CD4-positive, alpha-beta memory T cell (primary cell): ENCODE results near the gene TMEM158. TPM values are rescaled to one million over a fixed set of nuclear protein-coding genes. Genes with fewer than 3 reads are reported as not detected.
A peak's percentile ranks its signal among the peaks of the same experiment; 100 is the strongest.

ENCODE experiments used
- CTCF ChIA-PET: fragments of 350-600 bp; sonication (Branson Sonifier 250); formaldehyde crosslinking; loops from one replicate; lab custom pipeline; 2021; ENCODE audit warnings: inconsistent platforms; ENCODE audit not compliant: partially characterized antibody; lab: Charles Lee
- POLR2A ChIA-PET: fragments of 350-600 bp; sonication (Branson Sonifier 250); formaldehyde crosslinking; loops from one replicate; lab custom pipeline; 2021; ENCODE audit not compliant: partially characterized antibody; lab: Charles Lee
- DNase-seq, 5 donors: peaks; one replicate each; pipeline versions ENCODE4 v3.0.0 to v3.0.0-alpha.2; 2020 to 2022; ENCODE audit warnings: mixed read lengths in 1 of 5
- H3K27ac ChIP-seq: one replicate; pipeline ENCODE4 v1.7.0; 2013; ENCODE audit warnings: low read depth, low read length
- H3K27me3 ChIP-seq: 2 replicates; pipeline ENCODE4 v1.7.0; 2013; ENCODE audit warnings: mild to moderate bottlenecking, low read length, moderate library complexity; ENCODE audit not compliant: insufficient read depth
- H3K36me3 ChIP-seq: 2 replicates; pipeline ENCODE4 v1.7.0; 2013; ENCODE audit warnings: mild to moderate bottlenecking, low read length, moderate library complexity; ENCODE audit not compliant: insufficient read depth
- H3K4me1 ChIP-seq: 2 replicates; pipeline ENCODE4 v1.7.0; 2013; ENCODE audit warnings: mild to moderate bottlenecking, low read length, moderate library complexity; ENCODE audit not compliant: insufficient read depth
- H3K4me3 ChIP-seq, 2 donors: one replicate each; pipeline ENCODE4 v1.7.0; 2013; ENCODE audit warnings: low read length in 2 of 2, mild to moderate bottlenecking in 1 of 2
- H3K9me3 ChIP-seq, 2 donors: one replicate each; pipeline ENCODE4 v1.7.0; 2013; ENCODE audit warnings: low read length in 2 of 2, control low read depth in 1 of 2; ENCODE audit not compliant: control insufficient read depth in 1 of 2
- H3K27ac Mint-ChIP-seq, 7 donors: one replicate each; pipeline ENCODE4 v1.8.0; 2020 to 2021; ENCODE audit warnings: mixed read lengths in 7 of 7, mild to moderate bottlenecking in 6 of 7, inconsistent platforms in 3 of 7, moderate library complexity in 3 of 7
- H3K27me3 Mint-ChIP-seq, 2 donors: one replicate each; pipeline ENCODE4 v1.8.0; 2020 to 2021; ENCODE audit warnings: mixed read lengths in 2 of 2
- H3K36me3 Mint-ChIP-seq, 2 donors: one replicate each; pipeline ENCODE4 v1.8.0; 2020 to 2021; ENCODE audit warnings: mixed read lengths in 2 of 2, inconsistent platforms in 1 of 2, mild to moderate bottlenecking in 1 of 2
- H3K4me1 Mint-ChIP-seq, 4 donors: one replicate each; pipeline ENCODE4 v1.8.0; 2020 to 2021; ENCODE audit warnings: mixed read lengths in 4 of 4, mild to moderate bottlenecking in 1 of 4
- H3K4me3 Mint-ChIP-seq, 8 donors: one replicate each; pipeline ENCODE4 v1.8.0; 2020 to 2021; ENCODE audit warnings: mixed read lengths in 8 of 8, mild to moderate bottlenecking in 7 of 8, moderate library complexity in 6 of 8, inconsistent platforms in 3 of 8
- H3K9me3 Mint-ChIP-seq, 8 donors: one replicate each; pipeline ENCODE4 v1.8.0; 2020 to 2021; ENCODE audit warnings: mixed read lengths in 8 of 8, mild to moderate bottlenecking in 5 of 8, inconsistent platforms in 3 of 8, moderate library complexity in 1 of 8
- intact Hi-C: fragments of 100-400 bp; cut with micrococcal nuclease; formaldehyde crosslinking; loops from one replicate; pipeline ENCODE4 v1.15.1; 2023
- polyA plus RNA-seq, 2 donors: library from polyadenylated mRNA; unstranded; fragments of 300-500 nt; fragmentation: Illumina TruSeq; gene quantifications; one replicate each; pipeline ENCODE4 v1.2.3, GENCODE V29; 2021
- total RNA-seq, 2 experiments: library from RNA; stranded (reverse); gene quantifications; one replicate each; pipeline ENCODE4 v1.2.3, GENCODE V29; 2021

Gene TMEM158
- total and polyA plus RNA-seq, 4 experiments from 2014 or later: not detected

DNA sequence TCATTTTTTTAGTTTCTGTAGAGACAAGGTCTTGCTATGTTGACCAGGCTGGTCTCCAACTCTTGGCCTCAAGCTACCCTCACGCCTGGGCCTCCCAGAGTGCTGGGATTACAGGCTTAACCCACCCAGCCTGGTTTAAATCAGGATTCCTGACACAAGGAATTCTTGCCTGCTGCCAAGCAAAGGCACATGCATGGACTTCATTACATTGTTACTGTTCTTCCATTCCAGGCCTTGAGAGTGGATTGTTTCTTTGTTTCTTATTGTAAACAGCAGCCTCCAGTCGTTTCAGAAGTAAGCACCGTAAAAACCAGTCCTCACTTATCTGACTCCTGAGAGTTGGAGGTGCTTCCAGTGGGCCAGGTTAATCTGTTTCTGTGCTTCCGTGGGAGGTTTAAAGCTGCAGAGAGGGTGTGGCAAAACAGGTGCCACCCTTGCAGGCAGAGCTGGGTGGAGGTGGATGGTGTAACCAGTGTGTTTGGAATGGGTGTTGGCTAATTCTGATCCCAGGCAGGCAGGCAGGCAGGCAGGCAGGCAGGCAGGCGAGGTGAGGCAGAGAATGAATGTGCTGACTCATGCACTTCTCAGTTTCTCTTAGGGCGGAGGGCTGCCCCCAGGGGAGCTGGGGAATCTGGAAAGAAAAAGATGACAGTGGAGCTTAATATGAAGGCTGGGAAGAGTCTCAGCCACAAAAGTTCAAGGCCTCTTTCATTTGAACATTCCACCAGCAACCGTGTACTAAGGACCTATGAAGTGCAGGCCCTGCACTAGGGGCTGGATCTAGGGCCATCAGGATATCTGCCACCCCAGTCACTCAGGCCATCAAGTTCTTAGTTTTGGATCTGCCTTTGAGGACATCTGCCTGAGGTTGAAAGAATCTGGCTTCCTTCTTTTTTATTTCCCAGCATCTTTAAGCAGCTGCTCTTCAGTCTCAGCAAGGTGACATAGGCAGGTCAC lies 42.9 kb downstream of the TMEM158 start:
- H3K4me3 ChIP-seq: no peak overlapping the region
- no peaks in the 10 kb centered on the region for H3K36me3 ChIP-seq
- no peak overlapping the region for H3K27ac ChIP-seq
- peaks cover 0 to 3% (median 0%) of the 10 kb centered on the region in 4 donors for H3K4me1 Mint-ChIP-seq
- H3K9me3 ChIP-seq: no peaks in the 10 kb centered on the region
- H3K36me3 Mint-ChIP-seq: no peaks in the 10 kb centered on the region
- peaks cover 0 to 13% of the 10 kb centered on the region in 2 donors for H3K27me3 Mint-ChIP-seq
- no peaks in the 10 kb centered on the region for H3K9me3 Mint-ChIP-seq
- POLR2A ChIA-PET: interaction anchor here (1.0 kb wide), 1 partner anchor 65 kb away, joined by 3 read pairs; no protein-coding TSS in a partner anchor
- H3K4me3 Mint-ChIP-seq: no peak overlapping the region
- intact Hi-C loops: no loop called here
- peak overlapping the region in 1 of 7 donors; percentile 36 for H3K27ac Mint-ChIP-seq
- no peak for DNase-seq
- CTCF ChIA-PET: no interaction called here
- H3K4me1 ChIP-seq: no peaks in the 10 kb centered on the region
- no peaks in the 10 kb centered on the region for H3K27me3 ChIP-seq

DNA sequence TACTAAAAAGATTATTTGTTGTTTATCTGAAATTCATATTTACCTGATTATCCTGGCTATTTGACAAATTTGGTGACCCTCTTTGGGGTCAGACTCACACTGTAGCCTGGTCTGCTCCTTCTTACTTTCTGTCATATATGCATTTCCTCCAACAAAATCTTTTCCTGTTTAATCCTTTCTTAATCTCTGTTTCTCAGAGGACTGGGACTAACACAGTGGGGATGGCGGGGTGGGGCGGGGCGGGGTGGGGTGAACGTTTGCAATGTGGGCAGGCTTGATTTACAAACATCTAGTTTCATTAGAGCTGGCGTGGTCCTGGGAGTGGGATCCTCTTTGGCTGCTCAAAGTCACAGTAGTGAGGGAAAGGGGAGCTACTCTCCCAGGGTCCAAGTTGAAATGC lies 44.6 kb downstream of the TMEM158 start:
- Histone ChIP-seq H3K27ac (no peak overlapping the region), H3K9me3 (no peaks in the 10 kb centered on the region), H3K4me3 (no peak overlapping the region), H3K36me3 (no peaks in the 10 kb centered on the region), H3K4me1 (no peaks in the 10 kb centered on the region), H3K27me3 (no peaks in the 10 kb centered on the region)
- no peak overlapping the region for H3K4me3 Mint-ChIP-seq
- CTCF ChIA-PET: interaction anchor here (1.0 kb wide), 1 partner anchor 139 kb away, joined by 3 read pairs; no protein-coding TSS in a partner anchor
- POLR2A ChIA-PET: no interaction called here
- no peaks in the 10 kb centered on the region for H3K9me3 Mint-ChIP-seq
- no peak for DNase-seq
- intact Hi-C loops: no loop called here
- peak overlapping the region in 1 of 7 donors; percentile 27 for H3K27ac Mint-ChIP-seq
- H3K27me3 Mint-ChIP-seq: peaks cover 4 to 13% of the 10 kb centered on the region in 2 donors
- H3K36me3 Mint-ChIP-seq: no peaks in the 10 kb centered on the region
- H3K4me1 Mint-ChIP-seq: peaks cover 0 to 3% (median 0%) of the 10 kb centered on the region in 4 donors

DNA sequence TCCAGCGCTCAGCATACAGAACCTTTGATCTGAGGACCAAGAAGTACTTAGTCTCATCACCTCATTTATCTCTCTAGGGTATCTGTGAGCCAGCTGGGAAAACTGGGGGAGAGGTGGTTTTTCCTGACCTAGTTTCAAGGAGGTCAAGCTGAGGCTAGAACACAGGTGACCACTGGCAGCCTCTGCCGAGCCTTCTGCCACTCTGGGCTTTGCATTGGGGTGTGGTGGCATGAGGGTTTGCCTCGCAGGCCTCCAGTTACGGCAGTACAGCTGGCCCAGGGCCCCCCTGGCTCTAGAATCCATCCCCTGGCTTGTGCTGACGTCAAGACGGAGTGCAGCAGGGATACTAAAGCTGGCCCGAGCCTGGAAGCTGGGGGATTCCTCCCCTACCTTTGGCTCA lies 45.2 kb downstream of the TMEM158 start:
- no peaks in the 10 kb centered on the region for H3K9me3 ChIP-seq
- no peak overlapping the region for H3K27ac Mint-ChIP-seq
- POLR2A ChIA-PET: no interaction called here

DNA sequence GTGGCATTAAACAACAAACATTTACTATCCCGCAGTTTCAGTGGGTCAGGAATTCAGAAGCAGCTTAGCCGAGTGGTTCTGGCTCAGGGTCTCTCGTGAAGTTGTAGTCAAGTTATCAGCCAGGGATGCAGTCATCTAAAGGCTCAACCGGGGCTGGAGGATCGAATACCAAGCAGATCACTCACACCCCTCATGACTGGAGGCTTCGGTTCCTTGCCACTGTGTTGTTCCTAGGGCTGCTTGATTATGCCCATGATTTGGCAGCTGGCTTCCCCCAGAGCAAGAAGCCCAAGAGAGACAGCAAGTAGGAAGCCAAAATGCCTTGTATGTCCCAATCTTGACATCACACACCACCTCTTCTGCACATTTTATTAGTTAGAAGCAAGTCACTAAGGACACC lies 46.0 kb downstream of the TMEM158 start:
- no peaks in the 10 kb centered on the region for H3K4me1 ChIP-seq
- H3K4me3 ChIP-seq: no peak overlapping the region
- intact Hi-C loops: no loop called here
- no peaks in the 10 kb centered on the region for H3K36me3 ChIP-seq
- no peaks in the 10 kb centered on the region for H3K27me3 ChIP-seq
- H3K36me3 Mint-ChIP-seq: no peaks in the 10 kb centered on the region
- DNase-seq: no peak
- H3K4me3 Mint-ChIP-seq: no peak overlapping the region
- no peak overlapping the region for H3K27ac Mint-ChIP-seq
- H3K9me3 ChIP-seq: no peaks in the 10 kb centered on the region
- peaks cover 4 to 13% of the 10 kb centered on the region in 2 donors for H3K27me3 Mint-ChIP-seq
- peaks cover 0 to 3% (median 0%) of the 10 kb centered on the region in 4 donors for H3K4me1 Mint-ChIP-seq
- ChIA-PET POLR2A (no interaction called here), CTCF (no interaction called here)
- H3K9me3 Mint-ChIP-seq: no peaks in the 10 kb centered on the region
- no peak overlapping the region for H3K27ac ChIP-seq

More for the DNA sequence above, 45.2 kb downstream of the TMEM158 start:
- Mint-ChIP-seq H3K36me3 (no peaks in the 10 kb centered on the region), H3K27me3 (peaks cover 4 to 13% of the 10 kb centered on the region in 2 donors), H3K9me3 (no peaks in the 10 kb centered on the region), H3K4me3 (no peak overlapping the region), H3K4me1 (peaks cover 0 to 3% (median 0%) of the 10 kb centered on the region in 4 donors)
- no peak overlapping the region for H3K27ac ChIP-seq
- CTCF ChIA-PET: no interaction called here
- no peak for DNase-seq
- intact Hi-C loops: no loop called here
- H3K4me1 ChIP-seq: no peaks in the 10 kb centered on the region
- H3K36me3 ChIP-seq: no peaks in the 10 kb centered on the region
- H3K4me3 ChIP-seq: no peak overlapping the region
- no peaks in the 10 kb centered on the region for H3K27me3 ChIP-seq

DNA sequence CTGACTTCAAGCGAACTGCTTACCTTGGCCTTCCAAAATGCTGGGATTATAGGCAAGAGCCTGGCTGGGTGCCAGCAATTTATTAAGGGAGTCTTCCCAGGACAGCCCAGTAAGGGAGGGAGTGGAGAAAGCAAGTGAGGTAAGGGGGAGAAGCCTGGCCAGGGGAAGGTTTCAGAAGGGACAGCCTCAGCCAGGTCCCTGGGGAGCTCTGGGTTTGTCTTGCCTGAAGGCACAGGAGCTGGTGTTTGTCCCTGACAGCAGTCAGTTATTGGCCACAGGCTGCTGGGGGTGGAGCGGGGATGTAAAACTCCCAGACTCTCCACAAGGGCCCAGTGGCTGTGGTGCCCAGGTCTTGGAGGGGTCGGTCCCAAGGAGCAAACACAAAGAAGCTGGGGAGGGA lies 46.9 kb downstream of the TMEM158 start:
- H3K4me1 Mint-ChIP-seq: peaks cover 0 to 3% (median 0%) of the 10 kb centered on the region in 4 donors
- no peaks in the 10 kb centered on the region for H3K27me3 ChIP-seq
- no peaks in the 10 kb centered on the region for H3K36me3 Mint-ChIP-seq
- ChIA-PET POLR2A (no interaction called here), CTCF (no interaction called here)
- DNase-seq: no peak
- H3K4me1 ChIP-seq: no peaks in the 10 kb centered on the region
- no peak overlapping the region for H3K4me3 Mint-ChIP-seq
- no peak overlapping the region for H3K4me3 ChIP-seq
- no peaks in the 10 kb centered on the region for H3K9me3 Mint-ChIP-seq
- no peak overlapping the region for H3K27ac ChIP-seq
- H3K27me3 Mint-ChIP-seq: peaks cover 4 to 13% of the 10 kb centered on the region in 2 donors
- H3K27ac Mint-ChIP-seq: no peak overlapping the region
- H3K9me3 ChIP-seq: no peaks in the 10 kb centered on the region
- no peaks in the 10 kb centered on the region for H3K36me3 ChIP-seq
- intact Hi-C loops: no loop called here

DNA sequence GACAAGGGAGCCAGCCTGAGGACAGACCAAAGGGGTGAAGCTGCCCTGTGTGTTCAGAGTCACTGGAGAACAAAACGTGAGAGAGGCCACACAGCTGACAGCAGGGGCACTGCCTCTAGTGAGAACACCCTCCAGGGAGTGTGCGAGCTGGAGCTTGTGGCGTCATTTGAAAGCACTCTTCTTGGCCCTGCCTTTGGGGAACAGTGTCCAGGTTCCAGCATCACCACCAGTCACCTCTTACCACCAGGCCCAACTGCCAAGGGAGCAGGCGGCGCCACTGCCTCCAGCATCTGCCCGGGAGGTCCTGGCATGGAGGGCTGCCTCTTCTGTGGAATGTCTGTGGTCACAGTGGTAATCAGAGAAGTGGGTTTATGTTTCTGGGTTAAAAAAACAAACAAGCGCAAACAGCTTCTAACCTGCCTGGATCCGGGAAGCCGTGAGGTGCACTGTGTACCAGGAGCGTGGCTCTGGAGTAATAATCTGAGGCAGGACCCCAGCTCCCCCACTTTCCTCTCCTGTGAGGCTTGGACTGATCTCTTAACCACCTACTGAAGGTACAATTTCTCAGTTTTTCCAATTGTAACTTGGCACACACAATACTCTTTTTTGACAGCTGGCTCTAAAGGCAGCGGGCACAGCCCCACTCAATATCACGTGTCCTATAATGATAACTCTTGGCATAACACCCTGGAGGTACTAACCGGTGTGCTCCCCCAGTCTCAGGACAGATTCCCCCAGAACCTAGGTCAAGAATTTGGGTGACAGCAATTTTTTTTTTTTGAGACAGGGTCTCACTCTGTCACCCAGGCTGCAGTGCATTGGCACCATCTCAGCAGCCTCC lies 47.7 kb downstream of the TMEM158 start:
- no peaks in the 10 kb centered on the region for H3K4me1 ChIP-seq
- H3K4me3 ChIP-seq: no peak overlapping the region
- no peak overlapping the region for H3K27ac Mint-ChIP-seq
- intact Hi-C loops: no loop called here
- peaks cover 4 to 13% of the 10 kb centered on the region in 2 donors for H3K27me3 Mint-ChIP-seq
- H3K27me3 ChIP-seq: no peaks in the 10 kb centered on the region
- no peak overlapping the region for H3K27ac ChIP-seq
- no peaks in the 10 kb centered on the region for H3K9me3 ChIP-seq
- ChIA-PET CTCF (no interaction called here), POLR2A (no interaction called here)
- no peak for DNase-seq
- H3K4me1 Mint-ChIP-seq: peaks cover 0 to 3% (median 0%) of the 10 kb centered on the region in 4 donors
- no peaks in the 10 kb centered on the region for H3K9me3 Mint-ChIP-seq
- no peaks in the 10 kb centered on the region for H3K36me3 ChIP-seq
- no peaks in the 10 kb centered on the region for H3K36me3 Mint-ChIP-seq
- no peak overlapping the region for H3K4me3 Mint-ChIP-seq

DNA sequence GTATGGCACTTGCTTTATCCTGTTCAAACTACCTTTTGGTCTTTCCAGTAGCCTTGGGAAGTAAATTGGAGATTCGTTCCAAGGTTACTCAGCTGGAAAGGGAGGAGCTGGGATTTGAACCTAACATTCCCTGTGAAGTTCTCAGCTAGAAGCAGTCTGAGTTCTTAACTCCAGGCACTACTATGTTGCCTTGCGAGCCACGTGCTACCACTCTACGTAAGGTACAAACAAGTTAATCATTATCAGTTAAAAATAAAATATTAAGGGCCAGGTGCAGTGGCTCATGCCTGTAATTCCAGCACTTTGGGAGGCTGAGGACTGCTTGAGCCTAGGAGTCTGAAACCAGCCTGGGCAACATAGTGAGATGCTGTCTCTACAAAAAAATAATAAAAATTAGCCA lies 49.2 kb downstream of the TMEM158 start:
- Histone ChIP-seq H3K27me3 (no peaks in the 10 kb centered on the region), H3K4me3 (no peak overlapping the region), H3K36me3 (no peaks in the 10 kb centered on the region), H3K4me1 (no peaks in the 10 kb centered on the region), H3K27ac (no peak overlapping the region), H3K9me3 (no peaks in the 10 kb centered on the region)
- DNase-seq: no peak
- H3K4me1 Mint-ChIP-seq: no peaks in the 10 kb centered on the region
- H3K27ac Mint-ChIP-seq: no peak overlapping the region
- CTCF ChIA-PET: interaction anchor here (1.1 to 1.5 kb wide), 3 partner anchors 34 to 141 kb away, joined by 3 read pairs; no protein-coding TSS in a partner anchor
- POLR2A ChIA-PET: no interaction called here
- intact Hi-C loops: no loop called here
- H3K4me3 Mint-ChIP-seq: no peak overlapping the region
- H3K27me3 Mint-ChIP-seq: peaks cover 4 to 11% of the 10 kb centered on the region in 2 donors
- H3K9me3 Mint-ChIP-seq: no peaks in the 10 kb centered on the region
- no peaks in the 10 kb centered on the region for H3K36me3 Mint-ChIP-seq
